Spleen (tissue), 11 donors: Measurements from ENCODE around the gene CTXND1. TPM values are rescaled to one million over a fixed set of nuclear protein-coding genes. Genes with fewer than 3 reads are reported as not detected.
A peak's percentile ranks its signal among the peaks of the same experiment; 100 is the strongest.

ENCODE experiments used
- DNase-seq: peaks from one replicate; pipeline ENCODE4 v3.0.0-alpha.2; 2020
- H3K27ac ChIP-seq, 8 donors: fragments of 200-600 bp; sonication (generic) in 7 of 8; 1 replicate in 4 of 8; 2 replicates in 4 of 8; pipeline versions ENCODE4 v1.5.0 to v1.8.0; 2016 to 2021; ENCODE audit warnings: inconsistent platforms in 4 of 8, mild to moderate bottlenecking in 4 of 8, moderate library complexity in 1 of 8
- H3K27me3 ChIP-seq, 7 donors: fragments of 200-600 bp; sonication (generic) in 6 of 7; replicated peaks in 1 of 7; 1 replicate in 4 of 7; 2 replicates in 3 of 7; pipeline versions ENCODE4 v1.5.0 to v1.8.0; 2016 to 2021; ENCODE audit warnings: inconsistent platforms in 3 of 7, mild to moderate bottlenecking in 1 of 7
- H3K36me3 ChIP-seq, 6 donors: fragments of 200-600 bp; sonication (generic) in 5 of 6; 1 replicate in 4 of 6; 2 replicates in 2 of 6; pipeline versions ENCODE4 v1.5.0 to v1.8.0; 2016 to 2021; ENCODE audit warnings: inconsistent platforms in 2 of 6
- H3K4me1 ChIP-seq, 6 donors: fragments of 200-600 bp; sonication (generic) in 5 of 6; 1 replicate in 3 of 6; 2 replicates in 3 of 6; pipeline versions ENCODE4 v1.5.0 to v1.8.0; 2016 to 2021; ENCODE audit warnings: inconsistent platforms in 3 of 6
- H3K4me3 ChIP-seq, 8 donors: fragments of 200-600 bp; sonication (generic) in 7 of 8; 1 replicate in 4 of 8; 2 replicates in 4 of 8; pipeline versions ENCODE4 v1.5.0 to v1.8.0; 2016 to 2021; ENCODE audit warnings: inconsistent platforms in 4 of 8, mild to moderate bottlenecking in 4 of 8, moderate library complexity in 2 of 8
- H3K9me3 ChIP-seq, 8 donors: fragments of 200-600 bp; sonication (generic) in 7 of 8; 1 replicate in 4 of 8; 2 replicates in 4 of 8; pipeline versions ENCODE4 v1.5.0 to v1.8.0; 2016 to 2021; ENCODE audit warnings: inconsistent platforms in 4 of 8
- CTCF ChIP-seq, 11 experiments: fragments of 200-600 bp in 7 of 11; fragments of 450-650 bp in 4 of 11; sonication (generic) in 4 of 11; IDR thresholded peaks in 8 of 11; conservative IDR thresholded peaks in 3 of 11; 1 replicate in 7 of 11; 2 replicates in 4 of 11; pipeline versions ENCODE4 v1.4.0 to v1.8.0; 2016 to 2021; ENCODE audit warnings: antibody characterized with exemption in 11 of 11, inconsistent platforms in 4 of 11, mild to moderate bottlenecking in 1 of 11
- POLR2A ChIP-seq, 3 donors: fragments of 450-650 bp; IDR thresholded peaks; one replicate each; pipeline ENCODE4 v1.5.1; 2017; ENCODE audit warnings: antibody characterized with exemption in 3 of 3, mild to moderate bottlenecking in 1 of 3
- POLR2AphosphoS5 ChIP-seq, 3 donors: sonication (generic); formaldehyde crosslinking; IDR thresholded peaks; one replicate each; pipeline ENCODE4 v1.5.1; 2017; ENCODE audit warnings: antibody characterized with exemption in 3 of 3
- WGBS, 5 donors: extraction: QIAGEN DNeasy Blood & Tissue Kit in 3 of 5; methylation state at CpG; one replicate each; pipeline versions ENCODE4 v1.1.5 to v1.1.7; 2013 to 2018; 5-methylcytosine and 5-hydroxymethylcytosine counted together
- intact Hi-C: fragments of 100-400 bp; cut with DNase I; formaldehyde crosslinking; loops from one replicate; pipeline ENCODE4 v1.15.0; 2023; ENCODE audit warnings: low total_unique reads
- polyA plus RNA-seq, 3 donors: library from polyadenylated mRNA; stranded (reverse); fragments of 200-250 nt; gene quantifications; one replicate each; pipeline ENCODE4 v1.2.1, GENCODE V29; 2013
- total RNA-seq, 7 donors: library from RNA; depleted of rRNA in 3 of 7; stranded (reverse); fragments of >200 nt in 3 of 7; fragmentation: NEBNext Ultra II Directional in 4 of 7; extraction: Animal tissue kit (Norgen Biotek cat#: 25700) in 4 of 7; gene quantifications; one replicate each; pipeline versions ENCODE4 v1.1.0 to v1.2.1, GENCODE V29; 2016 to 2021
- donor health status: healthy with polysubstance abuse.
- donor health status: DM: no; HTN: no; CAD: no; lungs with moderate emphysema.
- donor health status: DM: no; HTN: no; CAD: no.
- donor health status: Bipolar disorder and iron deficiency.
- donor health status: healthy.
- donor health status: DM: no; HTN: no; CAD: no.
- donor health status: DM: yes; HTN: yes; CAD: no.

CTXND1 gene
- total and polyA plus RNA-seq, 10 donors: 0.20 to 5.2 (median 1.4) TPM

- H3K27me3 ChIP-seq: no peaks in the 10 kb centered on the region
- peaks cover 5 to 43% (median 25%) of the 10 kb centered on the region in 6 donors for H3K4me1 ChIP-seq
- no peak overlapping the region for H3K4me3 ChIP-seq
- no peak for DNase-seq
- peaks cover 0 to 30% (median 0%) of the 10 kb centered on the region in 6 donors for H3K36me3 ChIP-seq
- WGBS, 5 donors: 87 to 96% (median 89%) methylated on average over 6 of the region's 6 CpGs
- TF ChIP-seq CTCF (IDR thresholded peaks at IDR 0.05 in 8 of 11, conservative IDR thresholded peaks at IDR 0.05 in 3 of 11): no peak
- no peak for TF ChIP-seq POLR2AphosphoS5 (IDR thresholded peaks at IDR 0.05)
- no peak for TF ChIP-seq POLR2A (IDR thresholded peaks at IDR 0.05)
- H3K9me3 ChIP-seq: no peaks in the 10 kb centered on the region
- intact Hi-C loops: no loop called here
- H3K27ac ChIP-seq: peak overlapping the region in 5 of 8 donors; percentile 66 to 84 (median 76)
These were observed 90.5 kb downstream of the CTXND1 start for GRCh38 chr15:80161468-80162016.

DNA sequence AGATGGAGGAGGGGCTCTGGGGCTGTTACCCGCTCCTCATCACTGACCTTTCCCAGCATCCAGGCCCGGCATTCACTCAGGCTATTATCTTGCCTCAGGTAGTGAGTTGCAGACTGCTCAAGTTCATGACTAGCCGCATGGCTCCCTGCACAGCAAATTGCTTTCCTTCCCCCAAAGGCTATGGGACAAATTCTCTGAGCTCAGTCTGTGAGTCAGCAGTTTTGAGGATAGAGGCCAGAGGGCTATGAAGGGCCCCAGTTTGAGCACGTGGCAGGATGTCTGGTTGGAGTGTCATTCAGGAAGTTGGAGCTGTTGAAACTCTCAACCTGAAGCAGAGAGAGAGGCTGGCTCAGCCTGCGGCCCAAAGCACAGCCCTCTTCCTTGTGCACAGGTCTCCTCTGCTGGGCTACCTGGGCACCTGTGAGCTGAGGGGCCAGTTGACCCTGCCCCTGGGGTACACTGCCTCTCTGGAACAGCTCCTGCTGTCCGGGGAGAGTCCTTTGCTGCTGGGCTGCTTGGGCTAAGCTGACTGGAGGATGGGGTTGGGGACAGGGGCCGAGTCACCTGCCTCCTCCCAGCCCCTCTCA, 91.3 kb downstream of the CTXND1 start:
- TF ChIP-seq POLR2AphosphoS5 (IDR thresholded peaks at IDR 0.05) (peak; percentile 44 to 81 (median 52)), POLR2A (IDR thresholded peaks at IDR 0.05) (no peak)
- H3K4me1 ChIP-seq: peaks cover 5 to 52% (median 27%) of the 10 kb centered on the region in 6 donors
- H3K27ac ChIP-seq: peak overlapping the region in 7 of 8 donors; percentile 58 to 84 (median 70)
- H3K36me3 ChIP-seq: peaks cover 0 to 30% (median 0%) of the 10 kb centered on the region in 6 donors
- peak overlapping the region in 1 of 8 donors; percentile 19 for H3K4me3 ChIP-seq
- no peaks in the 10 kb centered on the region for H3K27me3 ChIP-seq
- 28 to 49% (median 41%) methylated on average over 7 of the region's 7 CpGs for WGBS, 5 donors
- peak; percentile 87 for DNase-seq
- H3K9me3 ChIP-seq: no peaks in the 10 kb centered on the region
- intact Hi-C loops: no loop called here

DNA sequence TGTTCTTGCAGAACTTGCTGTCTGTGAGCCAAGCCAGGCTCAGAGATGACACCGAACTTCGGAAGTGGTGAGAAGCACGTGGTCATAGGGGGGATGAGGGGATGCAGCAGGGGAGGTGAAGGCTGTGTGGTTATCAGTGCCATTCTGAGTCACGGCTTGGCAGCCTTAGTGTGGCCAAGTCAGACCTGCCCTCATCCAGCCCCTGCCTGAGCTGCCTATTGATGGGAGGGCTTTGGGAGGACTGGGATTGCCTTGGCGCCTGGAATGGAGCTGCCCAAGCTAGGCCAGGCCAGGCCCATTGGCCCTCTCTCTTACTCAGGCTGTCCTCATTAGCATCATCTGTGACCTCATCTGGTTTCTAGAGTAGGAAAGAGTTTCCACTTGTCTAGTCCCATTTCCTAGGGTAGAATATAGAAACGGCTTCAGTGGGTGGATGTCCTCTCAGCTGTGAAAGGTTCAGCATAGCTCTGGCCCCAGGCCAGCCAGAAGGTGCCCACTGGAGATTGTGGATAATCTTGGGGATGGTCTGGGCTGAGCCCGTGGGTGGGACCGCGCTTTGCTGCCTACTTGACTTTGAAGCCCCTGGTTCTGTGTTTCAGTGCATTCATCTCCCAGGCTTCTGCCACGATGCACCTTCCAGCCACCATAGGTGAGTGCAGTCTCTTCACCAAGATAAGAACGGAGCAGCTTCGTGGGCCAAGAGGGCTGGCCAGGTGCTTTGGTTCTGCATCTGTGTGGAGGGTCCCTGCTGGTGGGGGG, 92.0 kb downstream of the CTXND1 start:
- no peak for DNase-seq
- intact Hi-C loops: no loop called here
- no peak for TF ChIP-seq POLR2A (IDR thresholded peaks at IDR 0.05)
- TF ChIP-seq POLR2AphosphoS5 (IDR thresholded peaks at IDR 0.05): no peak
- TF ChIP-seq CTCF (IDR thresholded peaks at IDR 0.05 in 8 of 11, conservative IDR thresholded peaks at IDR 0.05 in 3 of 11): no peak
- Histone ChIP-seq H3K4me1 (peaks cover 5 to 59% (median 31%) of the 10 kb centered on the region in 6 donors), H3K27ac (peak overlapping the region in 7 of 8 donors; percentile 58 to 84 (median 70)), H3K27me3 (no peaks in the 10 kb centered on the region), H3K36me3 (peaks cover 0 to 30% (median 0%) of the 10 kb centered on the region in 6 donors), H3K9me3 (no peaks in the 10 kb centered on the region), H3K4me3 (no peak overlapping the region)
- 83 to 95% (median 89%) methylated on average over 9 to 12 of the region's 12 CpGs for WGBS, 5 donors

DNA sequence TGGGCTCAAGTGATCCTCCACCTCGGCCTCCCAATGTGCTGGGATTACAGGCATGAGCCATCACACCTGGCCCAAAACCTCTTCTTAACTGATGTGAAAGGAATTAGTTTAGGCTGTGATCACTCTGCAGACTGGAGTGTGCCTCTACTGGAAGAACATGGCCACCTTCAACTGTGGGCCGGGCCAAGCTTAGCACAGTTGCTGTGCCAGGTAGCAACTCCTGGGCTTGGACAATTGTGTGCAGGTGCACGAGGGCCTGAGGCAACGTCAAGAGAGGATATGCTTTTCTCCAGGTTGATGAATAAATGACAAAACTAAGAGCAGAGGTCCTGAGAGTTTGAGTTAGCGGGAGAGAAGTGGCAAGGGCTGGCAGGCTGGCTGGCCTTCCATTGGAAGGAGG, 92.7 kb downstream of the CTXND1 start:
- Histone ChIP-seq H3K4me1 (peaks cover 5 to 66% (median 34%) of the 10 kb centered on the region in 6 donors), H3K9me3 (no peaks in the 10 kb centered on the region), H3K27ac (peak overlapping the region in 1 of 8 donors; percentile 76), H3K27me3 (no peaks in the 10 kb centered on the region), H3K36me3 (peaks cover 0 to 30% (median 0%) of the 10 kb centered on the region in 6 donors), H3K4me3 (no peak overlapping the region)
- TF ChIP-seq CTCF (IDR thresholded peaks at IDR 0.05 in 8 of 11, conservative IDR thresholded peaks at IDR 0.05 in 3 of 11): no peak
- no peak for TF ChIP-seq POLR2AphosphoS5 (IDR thresholded peaks at IDR 0.05)
- TF ChIP-seq POLR2A (IDR thresholded peaks at IDR 0.05): no peak
- intact Hi-C loops: no loop called here
- WGBS, 5 donors: 91 to 96% (median 95%) methylated on average over 5 of the region's 5 CpGs
- DNase-seq: no peak
